GM10847 (cell line): ENCODE measurements around the gene HOXA3.

Experiments
- POLR2A ChIP-seq: IDR thresholded peaks from 2 replicates; pipeline ENCODE4 v1.6.1; 2011; ENCODE audit not compliant: insufficient read length; ENCODE audit errors: extremely low read depth

HOXA3 gene

DNA sequence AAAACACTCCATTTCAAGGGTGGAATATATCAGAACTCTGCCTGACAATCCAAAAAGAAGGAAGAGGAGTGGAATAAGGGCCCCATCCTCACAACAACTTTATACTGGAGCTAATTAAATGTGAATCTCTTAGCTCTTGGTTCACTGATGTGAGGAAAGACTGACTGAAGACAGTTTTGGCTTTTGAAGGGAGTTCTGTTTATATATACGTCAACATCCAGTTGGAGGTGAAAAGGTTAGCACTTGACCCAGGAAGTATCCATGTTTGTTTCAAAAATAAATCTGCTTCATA is 59.6 kb downstream of the HOXA3 start:
- no peak for TF ChIP-seq POLR2A

DNA sequence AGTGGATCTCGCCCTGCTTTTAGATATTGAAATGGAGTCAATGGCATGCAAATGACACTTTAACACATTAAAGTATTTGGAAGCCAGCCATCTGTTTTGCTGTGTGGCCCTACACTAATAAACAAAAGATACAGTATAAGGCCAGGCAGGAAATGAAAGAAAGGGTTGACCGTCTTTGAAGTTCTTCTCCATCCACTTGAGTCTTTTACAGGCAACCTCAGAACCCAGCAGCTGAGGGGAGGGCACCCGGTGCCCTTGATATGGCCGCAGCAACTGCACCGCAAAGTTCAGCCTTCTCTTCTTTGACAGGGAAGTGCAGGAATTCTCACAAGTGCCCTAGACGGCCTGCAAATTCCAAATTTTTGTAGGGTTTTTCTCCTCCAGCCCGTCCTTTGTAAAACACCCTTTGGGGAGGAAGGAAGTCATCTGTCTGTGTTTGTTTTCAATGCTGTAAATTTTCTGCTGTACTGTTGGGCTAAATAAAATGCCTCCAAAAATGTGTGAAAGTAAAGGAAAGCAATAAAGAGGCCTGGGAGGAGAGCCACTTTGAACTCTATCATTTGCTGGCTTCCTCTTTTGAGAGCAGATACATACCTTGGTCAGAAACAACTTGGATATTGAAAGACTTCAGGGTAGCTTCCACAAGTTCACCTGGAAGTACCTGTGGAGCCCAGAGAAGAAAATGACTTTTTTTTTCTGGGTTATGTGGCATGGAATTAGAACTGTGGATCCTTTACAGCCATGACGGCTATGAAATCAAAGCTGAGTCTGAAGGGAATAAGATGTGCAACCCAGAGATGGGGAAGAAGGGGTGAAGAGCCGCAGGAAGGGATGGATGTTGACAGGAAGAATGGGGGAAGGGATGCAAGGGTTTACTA is 60.2 kb downstream of the HOXA3 start:
- no peak for TF ChIP-seq POLR2A

DNA sequence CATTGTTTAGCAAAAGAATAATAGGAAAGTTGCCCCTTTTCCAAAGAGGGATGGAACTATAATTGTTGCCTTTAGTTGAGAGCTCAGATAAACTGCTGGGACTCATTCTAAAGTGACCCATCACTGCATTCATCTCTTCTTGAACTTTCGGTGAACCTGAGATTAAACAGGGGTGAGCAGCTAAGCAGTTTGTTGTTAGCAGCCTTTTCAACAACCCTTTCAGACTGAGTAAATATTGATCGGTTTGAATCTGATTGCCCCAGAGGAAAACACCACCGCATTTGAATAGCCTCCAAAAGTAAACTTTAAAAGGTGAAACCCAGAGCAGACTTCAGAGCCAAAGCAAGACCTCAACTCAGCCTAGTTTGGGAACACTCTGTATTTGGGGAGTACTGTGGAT is 61.3 kb downstream of the HOXA3 start:
- no peak for TF ChIP-seq POLR2A

DNA sequence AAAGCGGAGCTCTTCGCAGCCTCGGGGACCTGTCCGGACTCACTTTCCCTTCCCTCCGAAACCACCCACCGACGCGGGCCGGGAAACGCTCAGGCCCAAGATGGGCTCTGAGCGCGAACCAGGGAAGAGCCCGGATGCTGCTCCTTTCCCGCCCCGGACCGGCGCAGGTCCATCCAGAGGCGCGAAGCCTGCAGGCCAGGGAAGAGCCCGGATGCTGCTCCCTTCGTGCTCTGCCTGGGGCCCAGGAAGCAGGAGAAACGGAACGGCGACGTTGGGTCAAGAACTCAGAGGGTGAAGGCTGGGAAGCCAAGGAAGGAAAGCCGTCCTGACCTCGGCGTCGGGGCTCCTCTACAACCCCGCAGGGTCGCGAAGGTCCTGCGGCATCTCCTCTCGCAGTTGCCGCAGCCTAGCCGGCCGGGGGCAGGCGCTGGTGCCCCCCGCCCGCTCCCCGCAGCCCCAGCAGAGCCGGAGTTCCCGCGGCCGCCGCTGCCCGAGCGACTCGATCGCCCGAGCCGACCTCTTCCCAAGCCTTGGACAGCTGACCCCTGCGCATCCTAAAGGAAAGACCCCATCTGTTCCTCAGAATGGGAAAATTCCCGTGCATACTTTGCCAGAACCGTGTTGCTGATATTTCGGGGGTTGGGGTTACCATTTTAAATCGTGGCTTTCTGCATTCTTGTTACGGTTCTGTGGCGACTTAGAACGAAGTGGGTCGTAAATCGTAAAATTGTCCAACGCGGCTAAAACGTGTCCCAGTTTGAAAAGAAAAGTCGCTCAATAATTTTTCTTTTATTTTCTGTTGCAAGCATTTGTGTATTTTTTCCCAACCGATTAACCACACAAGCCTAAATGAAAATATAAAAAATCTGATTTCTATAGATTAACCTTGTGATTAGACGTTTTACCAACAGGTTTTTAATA is 64.1 kb downstream of the HOXA3 start:
- no peak for TF ChIP-seq POLR2A

DNA sequence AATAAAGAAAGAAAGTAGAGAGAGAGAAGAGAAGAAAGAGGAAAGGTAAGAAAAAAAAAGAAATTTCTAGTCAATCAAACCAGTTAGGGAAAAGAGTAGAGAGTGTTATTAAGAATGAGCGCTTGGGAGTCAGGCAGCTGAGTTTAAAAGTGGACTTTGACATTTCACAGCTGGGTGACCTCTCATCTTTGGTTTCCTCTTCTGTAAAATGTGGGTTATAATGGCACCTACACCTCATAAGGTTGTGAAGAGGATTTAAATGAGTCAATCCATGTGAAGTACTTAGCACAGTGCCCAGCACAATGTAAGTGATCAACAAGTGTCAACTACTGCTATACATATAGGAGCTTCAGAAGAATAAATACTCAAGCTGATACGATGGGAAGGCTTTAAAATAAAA is 68.7 kb downstream of the HOXA3 start:
- no peak for TF ChIP-seq POLR2A

DNA sequence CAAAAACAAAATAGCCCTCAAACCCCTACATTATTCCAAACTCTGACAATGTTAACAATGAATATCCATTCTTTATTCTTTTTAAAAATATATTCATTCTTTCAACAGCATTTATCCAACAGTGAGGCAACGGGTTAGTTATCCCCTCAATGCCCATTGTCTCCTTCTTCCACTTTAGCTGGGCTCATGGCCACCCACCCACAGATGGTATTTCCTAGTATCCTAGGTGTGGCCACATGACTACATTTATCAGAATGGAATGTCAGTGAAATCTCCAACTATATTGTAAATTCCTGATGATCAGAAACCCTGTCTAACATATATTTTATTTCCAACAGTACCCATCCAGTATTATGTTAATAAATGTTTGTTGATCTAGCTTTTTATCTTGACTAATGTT is 70.2 kb downstream of the HOXA3 start:
- TF ChIP-seq POLR2A: no peak

DNA sequence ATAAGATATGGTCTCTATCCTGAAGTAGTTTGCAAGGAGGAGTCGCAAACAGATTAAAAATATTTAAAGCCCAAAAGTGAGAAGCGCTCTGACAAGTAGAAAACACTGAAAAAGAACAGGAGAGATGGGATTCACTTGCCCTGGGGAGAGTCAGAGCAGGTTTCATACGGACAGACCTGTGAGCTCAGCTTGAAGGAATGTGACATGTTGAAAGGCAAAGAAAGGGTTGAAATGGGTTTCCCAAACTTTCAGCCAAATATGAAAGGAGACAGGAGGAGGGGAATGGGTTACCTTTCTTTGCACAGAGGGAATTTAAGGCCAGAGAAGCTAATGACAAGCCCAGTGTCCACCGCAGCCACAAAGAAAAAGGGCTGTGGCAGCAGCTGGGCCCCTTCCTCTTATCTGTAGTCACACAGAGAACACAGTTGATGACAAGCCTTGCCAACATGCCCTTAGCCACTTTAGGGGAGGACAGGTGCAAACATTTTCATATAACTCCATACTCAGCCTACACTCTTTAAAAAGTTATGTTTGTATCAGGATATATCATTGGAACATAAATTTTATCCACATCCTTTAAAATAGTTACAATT is 71.4 kb downstream of the HOXA3 start:
- TF ChIP-seq POLR2A: no peak

DNA sequence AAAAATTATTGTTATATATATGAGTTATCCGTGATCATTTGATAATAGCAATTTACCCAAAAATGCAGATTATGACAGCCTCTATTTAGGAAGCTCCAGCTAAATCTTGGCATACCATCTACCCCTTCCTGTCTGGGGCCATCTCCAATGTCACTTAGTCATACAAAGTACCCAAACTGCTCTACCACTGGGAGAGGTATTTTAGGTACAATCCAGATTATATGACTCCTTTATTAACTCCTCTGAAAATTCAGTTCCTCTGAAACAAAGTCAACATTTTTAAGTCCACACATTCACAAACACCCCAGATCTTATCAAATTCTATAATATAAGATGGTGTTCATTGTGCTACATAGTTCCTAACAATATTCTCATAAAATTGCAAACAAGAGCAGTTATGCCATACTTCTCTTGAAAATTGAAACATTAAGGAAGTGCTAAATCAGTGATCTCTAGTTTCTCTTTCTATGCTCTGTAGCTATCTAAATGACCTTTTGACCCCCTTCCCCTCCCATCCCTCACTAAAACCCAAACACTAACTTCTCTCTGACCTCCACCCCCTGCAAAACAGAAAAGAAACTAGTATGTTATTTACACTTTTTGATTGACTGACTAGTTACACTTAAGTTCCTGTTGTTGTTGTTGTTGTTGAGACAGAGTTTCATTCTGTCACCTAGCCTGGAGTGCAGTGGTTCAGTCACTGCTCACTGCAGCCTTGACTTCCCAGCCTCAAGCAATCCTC is 73.0 kb downstream of the HOXA3 start:
- TF ChIP-seq POLR2A: no peak

DNA sequence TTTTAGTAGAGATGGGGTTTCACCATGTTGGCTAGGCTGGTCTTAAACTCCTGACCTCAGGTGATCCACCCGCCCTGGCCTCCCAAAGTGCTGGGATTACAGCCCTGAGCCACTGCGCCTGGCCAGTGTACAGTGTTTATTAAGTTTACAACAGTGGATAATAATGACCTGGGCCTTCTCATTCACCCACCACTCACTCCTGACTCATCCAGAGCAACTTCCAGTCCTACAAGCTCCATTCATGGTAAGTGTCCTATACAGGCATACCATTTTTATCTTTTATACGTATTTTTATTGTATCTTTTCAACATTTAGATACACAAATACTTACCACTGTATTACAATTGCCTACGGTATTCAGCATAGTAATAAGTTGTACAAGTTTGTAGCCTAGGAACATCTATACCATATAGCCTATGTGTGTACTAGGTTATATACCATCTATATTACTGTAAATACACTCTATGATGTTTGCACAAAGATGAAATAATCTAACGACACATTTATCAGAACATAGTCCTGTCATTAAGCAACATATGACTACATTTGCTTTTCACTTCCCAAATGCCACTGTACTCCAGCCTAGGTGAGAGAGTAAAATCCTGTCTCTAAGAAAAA is 73.7 kb downstream of the HOXA3 start:
- no peak for TF ChIP-seq POLR2A

DNA sequence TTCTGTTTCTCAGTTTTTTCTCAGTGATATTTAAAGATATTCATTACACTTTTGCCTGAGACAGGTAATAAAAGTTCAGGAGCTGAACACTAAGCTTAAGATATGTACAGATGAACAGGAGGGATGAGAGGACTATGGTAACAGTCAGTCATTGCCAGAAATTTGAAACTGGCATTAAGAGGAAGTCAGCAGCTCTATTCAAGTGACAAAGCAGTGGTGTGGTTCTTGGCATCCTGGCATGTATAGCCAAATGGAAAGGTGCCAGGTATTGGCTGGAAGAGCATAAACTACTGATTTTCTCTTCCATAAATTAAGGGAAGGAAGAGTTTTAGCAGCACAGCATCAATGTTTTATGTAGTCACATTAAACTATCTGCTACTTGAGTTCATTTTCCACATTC is 79.3 kb downstream of the HOXA3 start:
- no peak for TF ChIP-seq POLR2A

DNA sequence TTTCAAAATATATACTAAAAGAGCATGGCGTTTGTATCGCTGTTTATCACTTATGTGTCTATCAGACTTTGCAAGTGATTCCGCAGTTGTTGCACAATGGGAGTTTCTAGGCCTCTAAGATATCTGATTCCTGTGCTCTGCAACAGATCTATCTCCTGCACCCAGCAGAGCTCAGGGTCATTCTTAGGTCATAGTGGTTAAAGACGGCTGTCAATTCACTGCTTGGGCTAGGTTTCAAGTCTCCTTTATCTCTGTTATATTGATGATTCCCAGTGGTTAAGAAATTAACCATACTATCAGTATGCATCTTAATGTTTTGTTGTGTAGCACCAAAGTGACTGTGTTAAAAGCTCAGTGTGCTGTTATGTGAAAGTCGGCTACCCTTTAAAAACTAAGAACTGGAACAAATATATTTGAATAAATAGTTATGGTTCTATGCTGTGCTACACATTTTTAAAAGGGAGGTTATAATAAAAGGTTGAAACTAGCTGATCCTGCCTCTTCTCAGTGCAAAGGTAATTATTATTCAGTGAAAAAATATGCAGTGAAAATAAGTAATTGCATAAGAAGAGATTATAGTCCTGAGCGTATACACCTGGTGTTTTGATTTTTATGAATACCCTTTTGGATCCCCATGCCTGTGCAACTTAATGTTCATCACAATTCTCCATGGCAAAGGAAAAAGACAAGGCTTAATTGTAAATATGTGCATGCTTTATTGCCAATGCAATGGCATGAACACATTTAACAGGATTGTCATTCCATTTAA is 80.6 kb downstream of the HOXA3 start:
- TF ChIP-seq POLR2A: no peak

DNA sequence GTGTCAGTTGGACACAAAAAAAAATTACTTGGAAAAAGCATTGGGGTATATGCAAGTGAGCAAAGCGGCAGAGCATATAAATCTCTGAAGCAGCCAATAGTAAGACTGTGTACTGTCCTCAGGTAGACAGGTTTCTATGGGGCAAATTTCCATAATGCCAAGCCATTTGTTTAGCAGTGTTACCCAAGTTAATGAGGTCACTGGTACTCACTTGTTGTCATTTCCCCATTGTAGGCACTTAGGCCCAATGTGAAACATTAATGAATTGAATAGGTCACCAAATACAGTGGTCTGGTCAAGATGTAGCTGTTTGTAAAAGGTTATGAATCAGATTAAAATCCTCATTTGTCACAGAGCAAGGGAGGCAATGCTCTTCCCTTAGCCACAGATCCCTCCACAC is 84.1 kb downstream of the HOXA3 start:
- no peak for TF ChIP-seq POLR2A

DNA sequence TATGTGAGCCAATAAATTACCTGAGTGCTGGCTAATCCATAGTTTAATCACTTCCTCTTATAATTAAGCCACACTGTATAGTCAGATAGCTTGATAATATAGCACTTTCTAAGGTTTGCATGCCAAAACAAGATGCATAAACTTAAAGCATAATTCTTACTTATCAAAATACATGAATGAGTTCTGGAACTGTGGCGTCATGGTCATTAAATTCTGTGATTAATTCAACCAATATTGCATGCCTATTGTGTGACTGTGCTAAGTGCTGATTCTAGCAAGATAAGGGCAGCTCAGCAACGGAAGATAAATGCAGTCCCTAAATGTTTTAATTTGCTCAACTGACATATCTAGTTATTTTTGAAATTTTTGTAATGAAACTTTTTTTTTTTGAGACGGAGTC is 86.2 kb downstream of the HOXA3 start:
- TF ChIP-seq POLR2A: no peak

DNA sequence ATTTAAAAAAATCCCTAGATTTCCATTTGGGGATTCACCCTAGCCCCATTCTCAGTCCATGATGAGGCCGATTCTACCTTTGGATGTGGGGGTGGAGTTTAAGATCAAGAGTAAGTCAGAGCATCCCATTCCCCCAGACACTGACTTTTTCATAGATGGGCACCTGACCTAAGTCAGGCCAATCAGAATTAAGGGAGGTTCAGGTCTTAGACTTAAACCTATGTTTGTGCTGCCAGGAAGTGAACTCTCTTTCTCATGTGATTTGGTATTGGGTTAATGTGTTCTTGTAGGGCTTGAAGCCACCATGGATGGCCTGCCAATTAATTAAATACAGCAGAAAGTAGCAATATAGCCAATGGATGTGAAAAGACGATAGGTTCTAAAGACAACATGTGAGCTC is 86.7 kb downstream of the HOXA3 start:
- no peak for TF ChIP-seq POLR2A
